SH-SY5Y (cell line): ENCODE results near the gene GSG1L.

ENCODE experiments used
- GATA2 ChIP-seq: IDR thresholded peaks from 2 replicates; pipeline ENCODE4 v1.6.1; 2011; ENCODE audit warnings: mild to moderate bottlenecking, low read depth, low read length
- GATA3 ChIP-seq: IDR thresholded peaks from 2 replicates; pipeline ENCODE4 v1.6.1; 2011; ENCODE audit warnings: low read depth, mild to moderate bottlenecking, low read length, moderate library complexity

GRCh38 chr16:27766236-27766925 is 297.1 kb downstream of the GSG1L start:
- TF ChIP-seq GATA3 (no peak), GATA2 (no peak)
